ENCODE data around the gene GATD1.
A peak's percentile ranks its signal among the peaks of the same experiment; 100 is the strongest.

The GATD1 gene, protein sequence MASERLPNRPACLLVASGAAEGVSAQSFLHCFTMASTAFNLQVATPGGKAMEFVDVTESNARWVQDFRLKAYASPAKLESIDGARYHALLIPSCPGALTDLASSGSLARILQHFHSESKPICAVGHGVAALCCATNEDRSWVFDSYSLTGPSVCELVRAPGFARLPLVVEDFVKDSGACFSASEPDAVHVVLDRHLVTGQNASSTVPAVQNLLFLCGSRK

DNA sequence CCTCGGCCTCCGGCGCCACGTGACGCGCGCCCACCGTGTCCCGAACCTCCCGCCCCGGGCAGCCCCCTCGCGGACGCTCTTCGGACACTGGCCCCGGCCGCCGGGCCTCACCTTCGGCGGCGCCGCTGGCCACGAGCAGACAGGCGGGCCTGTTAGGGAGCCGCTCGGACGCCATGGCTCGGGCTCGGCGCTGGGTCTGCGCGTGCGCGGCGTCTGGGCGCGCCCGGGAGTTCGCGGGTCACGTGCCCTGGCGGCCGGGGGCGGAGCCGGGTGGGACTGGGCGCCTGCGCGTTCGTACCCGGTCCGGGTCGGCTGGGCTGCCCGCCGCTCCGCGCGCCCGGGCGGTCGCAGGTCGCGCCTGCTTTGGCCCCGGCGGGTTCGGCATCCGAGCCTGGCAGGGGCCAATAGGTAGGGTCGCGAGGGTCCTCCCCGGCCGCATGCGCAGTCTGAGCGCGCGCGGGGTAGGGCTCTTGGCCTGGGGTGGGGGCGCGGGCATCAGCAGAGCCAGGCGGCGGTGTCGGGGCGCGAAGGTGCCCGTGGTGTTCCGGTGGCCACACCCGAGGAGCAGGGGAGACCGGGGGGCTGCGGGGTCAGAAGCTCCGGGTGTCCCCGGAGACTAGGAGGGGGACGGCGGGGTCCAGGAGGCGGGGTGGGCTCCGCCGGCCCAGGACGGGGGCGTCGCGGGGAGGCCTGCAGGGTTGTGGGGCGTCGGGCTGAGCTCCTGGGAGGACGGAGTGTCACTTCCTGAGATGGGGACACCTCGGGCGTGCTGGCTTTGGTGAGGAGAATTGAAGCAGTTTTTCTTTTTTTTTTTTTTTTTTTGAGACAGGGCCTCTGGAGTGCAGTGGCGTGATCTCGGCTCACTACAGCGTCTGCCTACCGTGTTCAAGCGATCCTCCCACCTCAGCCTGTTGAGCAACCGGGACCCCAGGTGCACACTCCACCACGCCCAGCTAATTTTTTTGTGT lies at the start of gene GATD1:
Gene GATD1, minus strand, starts transcription at position 200 of the 968 bp plus-strand sequence. Its CDS starts 25 bp downstream, at position 175.
- DNase-seq, result peak; percentile 17

DNA sequence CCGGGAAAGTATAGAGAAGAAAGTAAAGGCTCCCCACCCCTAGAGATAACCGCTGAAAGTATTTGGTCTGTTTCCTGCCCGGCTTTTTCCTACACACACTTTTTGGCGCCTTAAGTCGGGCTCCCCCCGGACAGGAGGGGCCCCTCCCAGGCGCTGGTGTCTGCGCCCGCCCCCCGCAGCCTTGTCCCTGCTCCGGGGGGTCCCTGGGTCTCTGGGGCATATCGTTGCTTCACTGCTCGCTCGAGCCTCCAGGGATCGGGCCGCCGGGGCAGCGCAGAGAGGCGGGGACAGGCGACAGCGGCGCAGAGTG lies 49.5 kb upstream of the GATD1 start:
- no peak for DNase-seq

DNA sequence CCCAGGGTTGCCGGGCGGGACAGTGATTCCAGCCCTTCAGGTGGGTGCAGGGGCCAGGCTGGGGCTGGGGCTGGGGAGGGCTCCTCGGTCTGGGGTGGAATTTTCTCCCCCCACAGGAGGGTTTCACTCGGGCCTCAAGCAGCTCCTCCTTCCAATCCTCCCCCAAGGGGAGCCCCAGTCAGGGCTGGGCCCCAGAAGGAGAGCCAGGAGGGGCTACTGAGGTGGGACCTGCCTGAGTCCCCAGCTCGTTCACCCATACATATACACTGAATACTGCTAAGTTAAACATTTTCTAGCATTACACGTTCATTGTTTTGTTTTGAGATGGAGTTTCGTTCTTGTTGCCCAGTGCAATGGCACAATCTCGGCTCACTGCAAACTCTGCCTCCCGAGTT lies 48.9 kb upstream of the GATD1 start:
- DNase-seq, result no peak

DNA sequence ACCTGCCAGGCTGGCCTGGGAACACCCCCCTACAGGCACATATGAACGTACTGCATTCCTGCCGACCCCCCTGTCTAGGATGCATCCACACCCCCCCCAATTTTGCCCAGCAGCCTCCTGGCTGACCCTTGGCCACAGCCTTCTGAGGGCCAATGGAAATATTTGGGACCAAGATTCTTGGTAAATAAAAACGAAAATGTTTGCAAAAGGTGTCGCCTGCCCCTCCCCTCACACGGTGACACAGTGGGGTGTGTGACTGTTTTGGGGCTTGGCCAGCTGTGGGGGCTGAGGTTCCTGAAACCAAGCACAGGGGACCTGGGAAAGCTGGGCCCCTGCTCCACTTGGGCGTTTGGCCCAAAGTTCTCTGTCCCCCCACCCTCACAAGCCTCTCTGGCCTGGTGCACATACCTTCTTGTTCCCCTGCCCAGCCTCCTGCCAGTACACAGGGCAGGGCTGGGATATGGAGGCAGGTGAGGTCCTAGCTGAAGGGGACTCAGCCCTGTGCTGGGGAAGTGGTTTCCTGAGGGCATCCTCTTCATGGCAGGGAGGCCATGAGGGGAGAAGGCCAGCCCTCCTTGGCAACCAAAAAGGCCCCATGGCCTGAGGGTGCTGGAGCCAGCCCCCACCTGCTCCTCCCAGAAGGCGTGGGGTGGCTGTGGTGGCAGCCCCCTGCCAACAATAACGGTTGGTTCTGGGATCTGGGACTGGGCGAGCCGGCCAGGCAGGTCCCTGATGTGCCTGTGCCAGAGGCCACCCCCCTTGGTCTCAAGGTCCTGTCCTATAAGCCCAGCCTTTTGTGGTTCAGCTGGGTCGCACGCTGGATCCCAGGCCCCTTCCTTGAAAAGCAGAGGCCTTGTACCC lies 48.3 kb upstream of the GATD1 start:
- no peak for DNase-seq

DNA sequence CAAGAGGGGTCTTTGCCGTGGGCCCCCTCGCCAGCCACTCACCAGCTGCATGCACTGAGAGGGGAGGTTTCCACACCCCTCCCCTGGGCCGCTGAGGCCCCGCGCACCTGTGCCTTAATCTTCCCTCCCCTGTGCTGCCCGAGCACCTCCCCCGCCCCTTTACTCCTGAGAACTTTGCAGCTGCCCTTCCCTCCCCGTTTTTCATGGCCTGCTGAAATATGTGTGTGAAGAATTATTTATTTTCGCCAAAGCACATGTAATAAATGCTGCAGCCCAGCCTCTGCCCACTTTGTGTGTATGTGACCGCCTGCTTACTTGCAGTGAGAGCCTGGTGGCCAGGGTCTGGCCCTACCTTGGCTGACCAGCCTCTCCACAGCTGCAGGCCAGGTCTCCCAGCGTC lies 47.7 kb upstream of the GATD1 start:
- DNase-seq, result no peak

DNA sequence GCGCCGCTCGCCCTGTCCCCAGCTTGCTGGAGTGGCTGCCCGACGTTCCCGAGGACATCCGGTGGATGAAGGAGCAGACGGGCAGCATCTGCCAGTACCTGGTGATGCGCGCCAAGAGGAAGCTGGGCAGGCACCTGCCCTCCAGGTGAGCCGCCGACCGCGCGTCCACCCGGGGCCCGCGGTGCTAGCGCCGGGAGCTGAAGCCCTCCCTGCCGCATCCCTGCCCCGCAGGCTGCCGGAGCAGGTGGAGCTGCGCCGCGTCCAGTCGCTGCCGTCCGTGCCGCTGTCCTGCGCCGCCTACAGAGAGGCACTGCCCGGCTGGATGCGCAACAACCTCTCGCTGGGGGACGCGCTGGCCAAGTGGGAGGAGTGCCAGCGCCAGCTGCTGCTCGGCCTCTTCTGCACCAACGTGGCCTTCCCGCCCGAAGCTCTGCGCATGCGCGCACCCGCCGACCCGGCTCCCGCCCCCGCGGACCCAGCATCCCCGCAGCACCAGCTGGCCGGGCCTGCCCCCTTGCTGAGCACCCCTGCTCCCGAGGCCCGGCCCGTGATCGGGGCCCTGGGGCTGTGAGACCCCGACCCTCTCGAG lies 47.1 kb upstream of the GATD1 start:
- no peak for DNase-seq

DNA sequence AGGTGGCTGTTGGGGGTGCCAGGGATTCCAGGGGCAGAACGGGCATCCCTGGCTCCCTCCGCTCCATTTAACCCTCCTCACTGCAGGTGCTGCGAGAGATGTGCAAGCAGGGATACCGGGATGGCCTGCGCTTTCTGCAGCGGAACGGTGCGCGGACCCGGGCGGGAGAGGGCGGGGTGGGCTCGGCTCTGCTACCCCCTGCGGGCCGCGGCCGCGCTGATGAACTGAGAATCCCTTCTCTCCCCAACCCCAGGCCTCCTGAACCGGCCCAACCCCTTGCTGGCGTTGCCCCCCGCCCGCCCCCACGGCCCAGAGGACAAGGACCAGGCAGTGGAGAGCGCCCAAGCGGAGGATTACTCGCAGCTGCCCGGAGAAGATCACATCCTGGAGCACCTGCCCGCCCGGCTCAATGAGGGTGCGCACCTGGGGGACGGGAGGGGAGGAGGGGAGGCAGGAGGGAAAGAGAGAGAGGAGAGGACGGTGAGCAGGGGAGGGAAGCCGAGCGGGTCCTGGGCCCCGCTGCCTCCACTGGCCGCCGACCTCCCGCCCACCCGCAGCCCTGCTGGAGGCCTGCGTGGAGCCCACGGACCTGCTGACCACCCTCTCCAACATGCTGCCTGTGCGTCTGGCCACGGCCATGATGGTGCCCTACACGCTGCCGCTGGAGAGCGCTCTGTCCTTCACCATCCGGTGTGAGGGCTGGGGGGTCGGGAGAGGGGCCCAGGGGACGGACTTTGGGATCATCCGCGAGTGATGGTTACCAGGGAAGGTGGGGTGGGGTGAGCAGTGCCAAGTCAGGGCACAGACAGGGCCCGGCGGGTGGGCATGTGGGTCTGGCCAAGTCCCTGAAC lies 46.4 kb upstream of the GATD1 start:
- DNase-seq, result no peak

DNA sequence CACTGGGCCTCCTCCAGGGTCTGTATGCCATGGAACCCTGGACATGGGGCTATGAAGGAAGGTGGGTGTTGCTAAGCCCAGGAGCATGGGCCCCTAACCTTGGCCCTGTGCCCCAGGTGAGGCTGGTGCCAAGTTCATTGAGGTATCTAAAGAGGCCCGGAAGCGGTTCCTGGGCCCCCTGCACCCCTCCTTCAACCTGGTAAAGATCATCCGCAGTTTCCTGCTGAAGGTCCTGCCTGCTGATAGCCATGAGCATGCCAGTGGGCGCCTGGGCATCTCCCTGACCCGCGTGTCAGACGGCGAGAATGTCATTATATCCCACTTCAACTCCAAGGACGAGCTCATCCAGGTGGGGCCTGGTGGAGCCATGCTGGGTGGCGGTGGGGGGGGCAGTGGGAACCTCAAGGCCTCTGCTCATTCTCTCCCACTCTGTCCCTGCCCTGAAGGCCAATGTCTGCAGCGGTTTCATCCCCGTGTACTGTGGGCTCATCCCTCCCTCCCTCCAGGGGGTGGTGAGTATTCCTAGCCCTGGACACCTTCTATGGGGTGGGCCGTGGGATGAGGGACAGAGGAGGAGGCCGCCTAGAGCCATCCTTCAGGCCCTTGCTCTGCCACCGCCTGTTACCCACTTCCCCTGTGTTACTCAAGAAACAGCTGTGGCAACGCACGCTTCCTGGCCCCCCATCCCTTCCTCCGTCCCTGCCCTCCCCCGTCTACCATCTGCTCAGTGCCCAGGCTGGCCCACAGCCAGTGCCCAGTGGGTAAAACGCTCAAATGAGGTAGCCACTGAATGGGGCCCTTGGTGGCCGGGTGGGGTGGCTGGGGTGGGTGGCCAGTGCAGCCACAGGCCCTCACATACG lies 44.5 kb upstream of the GATD1 start:
- DNase-seq, result no peak

DNA sequence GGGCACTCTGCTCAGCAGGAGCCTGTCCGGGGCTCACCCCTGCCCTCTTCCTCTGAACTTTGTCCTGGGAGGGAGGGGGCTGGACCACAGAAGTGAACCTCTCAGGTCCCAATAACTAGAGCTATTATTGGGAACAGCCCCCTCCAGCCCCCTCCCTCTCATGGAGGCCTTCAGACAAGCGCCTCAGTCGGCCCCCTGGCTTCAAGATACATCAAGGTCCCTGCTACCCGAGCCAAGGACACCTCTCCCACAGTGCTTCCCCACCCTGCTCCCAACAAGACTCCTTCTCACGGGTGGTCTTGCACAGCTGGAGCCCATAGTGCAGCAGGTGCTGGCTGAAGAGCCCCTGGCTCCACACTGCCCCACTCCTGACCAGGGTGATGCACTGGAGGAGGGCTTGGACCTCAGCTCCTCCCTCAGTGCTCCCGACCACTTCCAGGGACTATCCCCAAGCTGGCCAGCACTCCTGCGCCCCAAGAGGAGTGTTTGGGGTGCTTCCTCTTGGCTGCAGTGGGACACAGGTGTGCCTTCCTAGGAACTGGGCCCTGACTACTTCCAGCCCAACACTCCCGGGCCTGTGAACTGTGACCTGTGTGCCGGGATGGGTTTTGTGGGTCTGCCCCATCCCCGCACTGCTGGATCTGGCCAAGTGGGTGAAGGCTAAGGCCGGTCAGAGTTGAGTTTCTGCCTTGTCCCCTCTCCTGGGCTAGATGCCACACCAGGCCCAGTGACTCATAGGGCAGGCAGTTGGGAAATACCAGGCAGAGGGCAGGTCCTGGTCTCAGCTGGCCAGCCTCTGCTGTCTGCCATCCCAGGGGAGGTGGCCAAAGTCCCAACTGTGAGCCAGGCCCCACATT lies 43.6 kb upstream of the GATD1 start:
- no peak for DNase-seq

DNA sequence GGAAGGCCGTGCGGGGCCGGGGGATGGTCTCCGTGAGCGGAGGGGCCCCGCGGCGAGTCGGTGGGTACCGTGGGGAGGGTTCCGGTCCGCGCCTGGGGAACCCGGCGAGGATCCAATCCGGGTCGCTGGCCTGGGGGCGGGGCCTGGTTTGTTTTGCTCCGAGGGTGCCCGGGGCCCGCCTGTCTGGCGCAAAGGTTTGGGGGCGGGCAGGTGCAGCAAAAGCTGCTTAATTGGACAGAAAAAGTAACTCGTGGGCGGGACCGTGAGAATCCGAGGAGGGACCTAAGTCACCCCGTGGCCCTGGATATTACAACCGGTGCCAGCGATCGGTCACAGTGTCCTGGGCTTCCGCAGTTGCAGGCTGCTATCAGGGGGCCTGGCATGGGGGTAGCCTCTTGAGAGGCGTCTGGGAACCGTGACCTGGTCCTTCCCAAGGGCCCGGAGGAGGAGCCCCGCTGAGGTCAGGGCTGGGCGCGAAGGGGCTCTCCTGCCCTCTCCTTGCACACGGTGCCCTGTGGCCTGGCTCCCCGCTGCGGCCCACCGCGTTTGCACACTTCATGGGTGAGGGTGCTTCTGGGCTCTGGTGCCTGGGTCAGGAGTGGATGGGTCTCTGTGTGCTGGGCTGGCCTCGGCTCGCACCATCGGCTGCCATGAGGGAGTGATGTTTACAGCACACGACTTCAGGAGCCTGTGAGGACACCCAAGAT lies 42.8 kb upstream of the GATD1 start:
- DNase-seq, result no peak

DNA sequence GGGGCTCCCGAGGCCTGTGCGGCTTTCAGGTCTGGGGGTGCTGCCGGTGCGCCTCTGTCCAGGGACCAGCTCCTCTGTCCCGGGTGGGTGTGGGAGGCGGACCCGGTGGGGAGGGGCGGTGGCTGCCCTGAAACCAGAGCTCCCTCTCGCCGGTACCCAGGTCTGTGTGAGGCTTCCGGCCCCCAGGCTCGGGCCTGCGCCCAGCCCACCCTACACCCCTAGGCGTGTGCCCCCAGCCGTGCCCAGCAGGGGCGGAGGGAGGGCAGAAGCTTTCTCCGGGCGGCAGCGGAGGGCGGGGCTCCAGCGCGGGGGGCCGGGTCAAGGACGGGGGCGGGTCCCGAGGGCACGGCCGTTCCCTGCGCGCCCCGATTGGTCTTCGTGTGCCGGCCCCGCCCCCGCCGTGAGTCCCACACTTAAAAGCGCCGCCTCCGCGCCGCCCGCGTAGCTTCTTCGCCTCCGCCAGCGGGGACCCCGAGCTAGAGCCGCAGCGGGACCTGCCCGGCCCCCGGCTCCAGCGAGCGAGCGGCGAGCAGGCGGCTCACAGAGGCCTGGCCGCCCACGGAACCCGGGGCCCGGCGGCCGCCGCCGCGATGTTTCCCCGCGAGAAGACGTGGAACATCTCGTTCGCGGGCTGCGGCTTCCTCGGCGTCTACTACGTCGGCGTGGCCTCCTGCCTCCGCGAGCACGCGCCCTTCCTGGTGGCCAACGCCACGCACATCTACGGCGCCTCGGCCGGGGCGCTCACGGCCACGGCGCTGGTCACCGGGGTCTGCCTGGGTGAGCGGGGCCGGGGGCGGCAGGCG lies 42.0 kb upstream of the GATD1 start:
- DNase-seq, result peak; percentile 25

DNA sequence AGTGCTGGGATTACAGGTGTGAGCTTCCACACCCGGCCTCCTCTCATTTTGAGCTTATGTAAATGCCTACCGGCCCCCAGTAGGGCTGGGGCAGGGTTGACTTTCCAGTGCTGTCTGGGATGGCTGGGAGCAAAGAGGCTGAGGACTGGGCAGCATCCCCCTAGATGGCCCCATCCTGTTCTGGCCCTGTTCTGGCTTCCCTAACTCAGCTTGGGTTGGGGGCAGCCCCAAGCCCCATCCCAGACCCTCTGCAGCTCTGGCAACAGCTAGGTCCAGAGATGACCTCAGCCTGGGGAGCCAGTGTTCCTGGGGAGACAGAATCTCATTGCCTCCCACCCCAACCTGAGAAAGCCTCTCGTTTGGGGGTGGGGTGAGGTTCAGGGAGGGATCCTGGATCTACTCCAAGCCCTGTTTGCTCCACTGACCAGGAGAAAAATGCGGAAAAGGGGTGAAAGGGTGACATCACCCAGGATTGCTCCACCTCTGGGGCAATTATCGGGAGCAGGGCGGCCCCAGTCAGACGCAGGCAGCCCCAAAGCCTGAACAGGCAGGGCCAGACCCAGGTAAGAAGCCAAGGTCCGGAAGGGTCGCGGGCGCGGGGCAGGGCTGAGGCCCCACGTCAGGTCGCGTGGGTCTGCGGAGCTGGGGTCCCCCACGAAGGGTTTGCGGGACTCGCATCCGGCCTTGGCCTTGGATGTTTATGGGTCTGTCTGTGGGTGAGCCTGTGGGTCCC lies 41.3 kb upstream of the GATD1 start, which contains the start of gene PNPLA2:
Gene PNPLA2, plus strand, starts transcription at position 519 of the 733 bp plus-strand sequence. CDS start 805 bp downstream, outside the sequence.
- DNase-seq, result no peak

DNA sequence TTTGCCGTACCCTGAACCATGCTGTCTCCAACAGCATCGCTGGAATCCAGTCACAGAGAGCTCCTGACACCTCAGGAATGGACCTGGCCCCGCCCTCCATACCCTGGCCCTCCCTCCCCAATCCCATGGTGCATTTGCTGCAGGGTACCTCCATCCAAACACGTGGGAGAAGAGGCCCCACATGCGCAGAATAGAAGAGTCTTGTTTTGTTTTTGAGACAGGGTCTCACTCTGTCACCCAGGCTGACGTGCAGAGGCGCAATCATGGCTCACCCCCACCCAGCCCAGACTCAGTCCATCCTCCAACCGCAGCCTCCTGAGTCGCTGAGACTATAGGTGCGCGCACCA lies 39.1 kb upstream of the GATD1 start:
- DNase-seq, result no peak

DNA sequence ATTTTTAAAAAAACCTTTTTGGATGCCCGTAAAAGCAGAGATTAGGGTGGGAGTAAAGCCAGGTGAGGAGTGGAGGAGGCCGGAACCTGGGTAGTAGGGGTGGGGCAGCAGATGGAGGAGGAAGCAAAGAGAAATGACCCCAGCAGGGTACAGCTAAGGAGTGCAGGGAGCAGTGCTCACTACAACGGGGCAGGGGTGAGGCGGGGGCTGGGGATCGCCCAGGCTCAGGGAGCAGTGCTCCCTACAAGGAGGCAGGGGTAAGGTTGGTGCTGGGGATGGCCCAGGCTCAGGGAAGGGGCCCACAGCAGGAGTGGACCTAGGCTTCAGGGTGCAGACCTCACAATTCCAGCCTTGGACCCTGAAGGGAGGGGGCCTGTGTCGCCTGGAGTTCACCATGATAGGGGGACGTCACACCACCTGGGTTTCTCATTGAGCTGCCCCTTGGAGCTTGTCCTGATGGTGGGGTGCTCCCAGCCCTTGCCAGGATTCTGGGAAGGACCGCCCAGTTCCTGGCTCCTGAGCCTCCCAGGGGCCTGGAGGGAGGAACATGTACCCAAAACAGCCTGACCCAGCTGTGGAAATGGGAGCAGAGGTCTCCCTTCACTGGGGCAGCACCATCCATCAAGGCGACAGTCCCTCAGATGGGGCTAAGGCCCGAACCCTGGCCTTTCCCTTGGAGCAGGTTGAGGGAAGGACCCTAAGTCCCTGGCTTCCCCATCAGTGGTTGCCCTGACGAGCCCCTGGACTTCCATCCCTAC lies 38.6 kb upstream of the GATD1 start:
- DNase-seq, result no peak

DNA sequence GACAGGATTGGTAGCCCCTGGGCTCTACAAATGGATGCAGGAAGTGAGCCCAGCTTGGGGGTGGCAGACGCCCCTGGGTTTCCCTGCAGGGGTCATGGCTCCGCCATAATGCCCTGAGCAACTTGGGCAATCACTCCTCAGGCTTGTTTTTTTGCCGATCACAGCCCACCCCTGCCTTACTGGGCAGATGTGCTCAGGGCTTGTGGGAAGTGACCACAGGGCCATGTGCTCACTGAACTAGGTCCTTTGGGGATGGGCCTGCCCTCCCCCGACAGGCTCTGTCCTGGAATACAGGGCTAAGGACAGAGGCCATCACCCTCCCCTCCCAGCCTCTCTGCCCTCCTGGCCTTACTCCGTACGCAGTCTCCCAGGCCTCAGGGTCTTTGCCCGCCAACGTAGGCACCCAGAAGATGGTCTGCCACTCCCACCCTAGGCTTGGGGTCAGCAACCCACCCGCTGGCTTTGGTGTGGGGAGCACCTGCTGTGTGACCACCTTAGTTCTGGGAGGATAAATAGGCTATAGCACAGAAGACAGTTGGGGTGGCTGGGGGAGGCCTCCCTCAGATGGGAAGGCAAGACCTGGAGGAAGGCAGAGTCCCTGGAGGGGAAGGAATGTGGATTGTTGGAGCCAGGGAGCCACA lies 36.3 kb upstream of the GATD1 start:
- DNase-seq, result no peak

DNA sequence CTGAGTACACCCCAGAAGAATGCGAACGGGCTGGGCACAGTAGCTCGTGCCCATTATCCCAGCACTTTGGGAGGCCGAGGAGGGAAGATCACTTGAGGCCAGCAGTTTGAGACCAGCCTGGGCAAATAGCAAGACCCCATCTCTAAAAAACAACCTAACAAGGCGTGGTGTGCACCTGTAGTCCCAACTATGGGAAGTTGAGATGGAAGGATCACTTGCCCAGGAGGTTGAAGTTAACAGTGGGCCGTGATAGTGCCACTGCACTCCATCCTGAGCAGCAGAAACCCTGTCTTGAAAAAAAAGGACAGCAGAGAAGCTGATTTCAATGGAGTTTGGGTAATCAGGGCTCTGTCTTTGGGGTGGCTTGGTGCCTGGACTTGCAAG lies 35.8 kb upstream of the GATD1 start:
- DNase-seq, result no peak

DNA sequence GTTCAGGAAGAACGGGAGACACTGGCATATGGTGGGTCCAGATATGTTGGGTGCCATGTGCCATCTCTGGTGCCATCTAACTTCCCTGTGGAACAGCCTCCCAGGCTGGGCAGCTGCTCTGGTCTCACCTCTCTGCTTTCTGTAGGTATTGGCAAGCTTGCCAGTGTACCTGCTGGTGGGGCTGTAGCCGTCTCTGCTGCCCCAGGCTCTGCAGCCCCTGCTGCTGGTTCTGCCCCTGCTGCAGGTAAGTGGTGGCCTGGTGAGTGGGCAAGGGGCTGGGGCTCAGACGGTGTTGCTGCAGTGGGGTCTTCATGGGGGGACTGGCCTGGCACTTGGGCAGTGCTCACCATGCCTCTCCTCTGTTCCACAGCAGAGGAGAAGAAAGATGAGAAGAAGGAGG lies 35.1 kb upstream of the GATD1 start:
- no peak for DNase-seq
